SK-N-SH (cell line): ENCODE data around the gene ARHGDIA. TPM values are rescaled to one million over a fixed set of nuclear protein-coding genes. Genes with fewer than 3 reads are reported as not detected.

Experiments used
- CTCF ChIA-PET: fragments of 300-600, 350-600 bp; formaldehyde crosslinking; extraction: SDS; loops from one replicate; lab custom pipeline; 2021; lab: Yijun Ruan, JAX
- POLR2A ChIA-PET: fragments of 350-600 bp; sonication (Branson Sonifier 250); formaldehyde crosslinking; extraction: SDS; loops from one replicate; lab custom pipeline; 2020; ENCODE audit warnings: antibody characterized with exemption, inconsistent platforms; lab: Yijun Ruan, JAX
- DNase-seq: peaks from one replicate; pipeline ENCODE4 v3.0.0; 2012
- H2AFZ ChIP-seq: fragments of 200-600 bp; sonication (generic); 2 replicates; pipeline ENCODE4 v1.8.1; 2016; ENCODE audit warnings: antibody characterized with exemption, mild to moderate bottlenecking, low read depth
- H3F3A ChIP-seq: fragments of 200-600 bp; sonication (generic); replicated peaks from 2 replicates; pipeline ENCODE3; 2016; ENCODE audit warnings: antibody characterized with exemption, mild to moderate bottlenecking; ENCODE audit not compliant: insufficient read depth
- H3K27ac ChIP-seq, 2 experiments: fragments of 200-500 bp in 1 of 2; fragments of 200-600 bp in 1 of 2; sonication (Bioruptor generic) in 1 of 2; sonication (generic), shearing (Covaris generic) in 1 of 2; 2 replicates each; pipeline versions ENCODE4 v1.5.1 to v1.6.1; 2014 to 2016; ENCODE audit warnings: low read depth in 2 of 2, inconsistent platforms in 1 of 2, low read length in 1 of 2, mild to moderate bottlenecking in 1 of 2, mixed read lengths in 1 of 2
- H3K27me3 ChIP-seq: fragments of 200-600 bp; sonication (generic), shearing (Covaris generic); 2 replicates; pipeline ENCODE4 v1.6.1; 2016; ENCODE audit warnings: mixed run types; ENCODE audit not compliant: insufficient read depth
- H3K36me3 ChIP-seq, 2 experiments: fragments of 200-500 bp in 1 of 2; fragments of 200-600 bp in 1 of 2; sonication (Bioruptor generic) in 1 of 2; sonication (generic) in 1 of 2; replicated peaks in 1 of 2; 2 replicates each; pipeline versions ENCODE3 to v1.5.1; 2014 to 2016; ENCODE audit warnings: low read length in 1 of 2, mild to moderate bottlenecking in 1 of 2; ENCODE audit not compliant: insufficient read depth in 2 of 2, control insufficient read depth in 1 of 2
- H3K4me1 ChIP-seq, 2 experiments: fragments of 200-500 bp in 1 of 2; fragments of 200-600 bp in 1 of 2; sonication (Bioruptor generic) in 1 of 2; sonication (generic), shearing (Covaris generic) in 1 of 2; 2 replicates each; pipeline versions ENCODE4 v1.5.1 to v1.6.1; 2014 to 2016; ENCODE audit warnings: low read depth in 1 of 2, low read length in 1 of 2, mixed run types in 1 of 2; ENCODE audit not compliant: insufficient read depth in 2 of 2, control insufficient read depth in 1 of 2
- H3K4me2 ChIP-seq: fragments of 200-600 bp; sonication (generic), shearing (Covaris generic); 2 replicates; pipeline ENCODE4 v1.6.1; 2017; ENCODE audit warnings: mixed run types
- H3K4me3 ChIP-seq, 2 experiments: fragments of 200-500 bp in 1 of 2; fragments of 200-600 bp in 1 of 2; sonication (Bioruptor generic) in 1 of 2; sonication (generic), shearing (Covaris generic) in 1 of 2; 2 replicates each; pipeline versions ENCODE4 v1.5.1 to v1.8.1; 2014 to 2016; ENCODE audit warnings: low read depth in 2 of 2, inconsistent platforms in 1 of 2, low read length in 1 of 2, mild to moderate bottlenecking in 1 of 2, mixed read lengths in 1 of 2, moderate library complexity in 1 of 2
- H3K79me2 ChIP-seq: fragments of 200-600 bp; sonication (generic); 2 replicates; pipeline ENCODE4 v1.8.1; 2017; ENCODE audit warnings: mild to moderate bottlenecking; ENCODE audit not compliant: insufficient read depth
- H3K9ac ChIP-seq: fragments of 200-600 bp; sonication (generic); 2 replicates; pipeline ENCODE4 v1.6.1; 2017; ENCODE audit warnings: mixed run types
- H3K9me2 ChIP-seq: fragments of 200-600 bp; sonication (generic); 2 replicates; pipeline ENCODE4 v1.6.1; 2017; ENCODE audit warnings: mixed run types
- H3K9me3 ChIP-seq: fragments of 200-600 bp; sonication (generic); 2 replicates; pipeline ENCODE4 v1.6.1; 2017; ENCODE audit warnings: mixed run types, mild to moderate bottlenecking, moderate library complexity
- H4K20me1 ChIP-seq: fragments of 200-600 bp; sonication (generic); 2 replicates; pipeline ENCODE4 v1.6.1; 2017; ENCODE audit warnings: mild to moderate bottlenecking, mixed run types; ENCODE audit not compliant: insufficient read depth
- CHD2 ChIP-seq: fragments of 150-350 bp; IDR thresholded peaks from 2 replicates; pipeline ENCODE4 v1.6.1; 2018; ENCODE audit warnings: low read length; ENCODE audit not compliant: partially characterized antibody
- CTCF ChIP-seq: fragments of 200-600 bp; sonication (generic); IDR thresholded peaks from 2 replicates; pipeline ENCODE4 v1.6.1; 2017; ENCODE audit warnings: antibody characterized with exemption, mild to moderate bottlenecking, moderate library complexity
- ELF1 ChIP-seq: IDR thresholded peaks from 2 replicates; pipeline ENCODE4 v1.4.0; 2012
- EP300 ChIP-seq, 2 experiments: IDR thresholded peaks; 2 replicates each; pipeline versions ENCODE4 v1.4.0 to v1.6.1; 2012; ENCODE audit warnings: borderline replicate concordance in 1 of 2, low read depth in 1 of 2, low read length in 1 of 2
- EZH2phosphoT487 ChIP-seq: fragments of 200-600 bp; sonication (generic); IDR thresholded peaks from 2 replicates; pipeline ENCODE4 v1.6.1; 2017; ENCODE audit warnings: low read depth, mixed run types, mild to moderate bottlenecking, antibody characterized with exemption, moderate library complexity, borderline replicate concordance
- FOXJ3 ChIP-seq: sonication (generic); formaldehyde crosslinking; IDR thresholded peaks from 2 replicates; pipeline ENCODE4 v1.5.1; 2020; ENCODE audit warnings: mild to moderate bottlenecking, missing genetic modification reagents
- FOXM1 ChIP-seq: IDR thresholded peaks from 2 replicates; pipeline ENCODE4 v1.4.0; 2012; ENCODE audit warnings: low read depth, mild to moderate bottlenecking
- GABPA ChIP-seq: IDR thresholded peaks from 2 replicates; pipeline ENCODE4 v1.4.0; 2012; ENCODE audit warnings: low read depth, mild to moderate bottlenecking
- GATA2 ChIP-seq: sonication (generic); formaldehyde crosslinking; IDR thresholded peaks from 2 replicates; pipeline ENCODE4 v1.5.0; 2020; ENCODE audit warnings: mild to moderate bottlenecking, missing genetic modification reagents
- JUND ChIP-seq: IDR thresholded peaks from 2 replicates; pipeline ENCODE4 v1.4.0; 2012
- MEF2A ChIP-seq: IDR thresholded peaks from 2 replicates; pipeline ENCODE4 v1.4.0; 2012; ENCODE audit warnings: low read depth, borderline replicate concordance
- MXI1 ChIP-seq: IDR thresholded peaks from 2 replicates; pipeline ENCODE4 v1.6.1; 2012; ENCODE audit warnings: mild to moderate bottlenecking, low read depth, low read length, improper control_type of control experiment
- NFIC ChIP-seq: IDR thresholded peaks from 2 replicates; pipeline ENCODE4 v1.4.0; 2012; ENCODE audit warnings: borderline replicate concordance
- POLR2AphosphoS5 ChIP-seq: IDR thresholded peaks from 2 replicates; pipeline ENCODE4 v1.6.1; 2012; ENCODE audit warnings: low read depth, low read length
- RAD21 ChIP-seq: IDR thresholded peaks from 2 replicates; pipeline ENCODE4 v1.6.1; 2012; ENCODE audit warnings: mild to moderate bottlenecking, low read length
- RCOR1 ChIP-seq: fragments of 150-350 bp; IDR thresholded peaks from 2 replicates; pipeline ENCODE4 v1.6.1; 2017; ENCODE audit warnings: antibody characterized with exemption, low read length
- REST ChIP-seq: IDR thresholded peaks from 2 replicates; pipeline ENCODE4 v1.6.1; 2012; ENCODE audit warnings: mild to moderate bottlenecking, low read depth, low read length, moderate library complexity
- RFX5 ChIP-seq: IDR thresholded peaks from 2 replicates; pipeline ENCODE4 v1.6.1; 2012; ENCODE audit warnings: mild to moderate bottlenecking, improper control_type of control experiment, low read length
- RXRA ChIP-seq: IDR thresholded peaks from 2 replicates; pipeline ENCODE4 v1.4.0; 2012; ENCODE audit warnings: low read depth, mild to moderate bottlenecking, borderline replicate concordance
- SIN3A ChIP-seq: IDR thresholded peaks from 2 replicates; pipeline ENCODE4 v1.6.1; 2012; ENCODE audit warnings: low read depth, mild to moderate bottlenecking, low read length, moderate library complexity, borderline replicate concordance
- SMC3 ChIP-seq: IDR thresholded peaks from 2 replicates; pipeline ENCODE4 v1.6.1; 2012; ENCODE audit warnings: low read depth, low read length, improper control_type of control experiment
- TAF1 ChIP-seq: IDR thresholded peaks from 2 replicates; pipeline ENCODE4 v1.6.1; 2012; ENCODE audit warnings: low read depth, mild to moderate bottlenecking, low read length, moderate library complexity, borderline replicate concordance
- TCF12 ChIP-seq: IDR thresholded peaks from 2 replicates; pipeline ENCODE4 v1.4.0; 2012
- TEAD4 ChIP-seq: IDR thresholded peaks from 2 replicates; pipeline ENCODE4 v1.4.0; 2012; ENCODE audit warnings: mild to moderate bottlenecking, borderline replicate concordance; ENCODE audit not compliant: insufficient read depth
- USF1 ChIP-seq: IDR thresholded peaks from 2 replicates; pipeline ENCODE4 v1.4.0; 2012; ENCODE audit warnings: low read depth, borderline replicate concordance
- USF2 ChIP-seq: fragments of 150-350 bp; IDR thresholded peaks from 2 replicates; pipeline ENCODE4 v1.6.1; 2017; ENCODE audit warnings: antibody characterized with exemption, low read length, low read depth, borderline replicate concordance
- YY1 ChIP-seq: IDR thresholded peaks from 2 replicates; pipeline ENCODE4 v1.4.0; 2012; ENCODE audit warnings: low read depth, mild to moderate bottlenecking
- WGBS: methylation state at CpG from one replicate; pipeline ENCODE4 v1.1.6; 2017; ENCODE audit warnings: low lambda C conversion rate; 5-methylcytosine and 5-hydroxymethylcytosine counted together
- polyA plus RNA-seq, 3 experiments: library from polyadenylated mRNA; depleted of rRNA; stranded (reverse); fragments of >200 nt; gene quantifications; 2 replicates each; pipeline ENCODE4 v1.2.3, GENCODE V29; 2012

ARHGDIA gene
- polyA plus RNA-seq, 1 of the 3 experiments (the other 2 are of a cell fraction): 385 TPM

GRCh38 chr17:81870131-81870980 is 781 bp downstream of the ARHGDIA start:
- no peaks in the 10 kb centered on the region for H3K9me3 ChIP-seq
- no peak overlapping the region for H2AFZ ChIP-seq
- peaks cover 24 to 51% of the 10 kb centered on the region in 2 experiments; a peak in 3 of 4 replicates for H3K4me1 ChIP-seq
- H3K27ac ChIP-seq: peak overlapping the region; percentile 86 to 95
- peak overlapping the region; percentile 99 for H3K4me2 ChIP-seq
- POLR2A ChIA-PET: interaction anchor here (0.6 to 2.5 kb wide), 14 partner anchors 9 to 363 kb away, joined by 3 to 16 read pairs (median 3); partner anchors contain the start of genes ALYREF, ANAPC11, ARL16 and HGS
- H3K9me2 ChIP-seq: no peaks in the 10 kb centered on the region
- H3K79me2 ChIP-seq: peaks cover 56% of the 10 kb centered on the region
- peak; percentile 74 for DNase-seq
- CTCF ChIA-PET: interaction anchor here (0.8 to 6.9 kb wide), 45 partner anchors 9 to 229 kb away, joined by 3 to 54 read pairs (median 8); partner anchors contain the start of genes ALYREF, ANAPC11, CENPX and DCXR
- H3K4me3 ChIP-seq: peak overlapping the region; percentile 83 to 97
- peaks cover 79% of the 10 kb centered on the region for H3F3A ChIP-seq
- H3K9ac ChIP-seq: peak overlapping the region; percentile 98
- H4K20me1 ChIP-seq: peaks cover 40% of the 10 kb centered on the region
- H3K36me3 ChIP-seq: peaks cover 26 to 29% of the 10 kb centered on the region in 2 experiments
- under 1% methylated on average over 21 of the region's 65 CpGs for WGBS
- H3K27me3 ChIP-seq: no peaks in the 10 kb centered on the region
- no peak for TF ChIP-seq RFX5
- peak; percentile 34; the same call in 1 of the 2 replicates for TF ChIP-seq POLR2AphosphoS5
- TF ChIP-seq CHD2: no peak
- TF ChIP-seq NFIC: no peak
- TF ChIP-seq TAF1: no peak
- no peak for TF ChIP-seq TEAD4
- no peak for TF ChIP-seq JUND
- TF ChIP-seq ELF1: peak; percentile 25; the same call in 1 of the 2 replicates
- no peak for TF ChIP-seq REST
- peak; percentile 75 for TF ChIP-seq MXI1
- TF ChIP-seq MEF2A: no peak
- no peak for TF ChIP-seq RXRA
- TF ChIP-seq GATA2: no peak
- TF ChIP-seq GABPA: 0 out of 2 replicates have a peak, but pooled peaks have one; percentile 12
- peak; percentile 10; the same call in 1 of the 2 replicates for TF ChIP-seq SIN3A
- no peak for TF ChIP-seq FOXM1
- TF ChIP-seq SMC3: no peak
- no peak for TF ChIP-seq CTCF
- no peak for TF ChIP-seq RCOR1
- TF ChIP-seq TCF12: no peak
- peak; percentile 40; the same call in 1 of the 2 replicates for TF ChIP-seq YY1
- TF ChIP-seq EP300 (IDR thresholded peaks at IDR 0.05; ENCODE audit: borderline replicate concordance in 1 of 2, low read depth in 1 of 2, low read length in 1 of 2): no peak
- no peak for TF ChIP-seq RAD21
- TF ChIP-seq USF1: no peak
- 0 out of 2 replicates have a peak, but pooled peaks have one; percentile 14 for TF ChIP-seq FOXJ3 (CRISPR knock-in tag)
- TF ChIP-seq EZH2phosphoT487: no peak
- no peak for TF ChIP-seq USF2
